HG03045 (cell line): ENCODE measurements around the gene SORCS3.

Experiments
- ATAC-seq: cut with Tn5 transposase; IDR thresholded peaks from one replicate; pipeline ENCODE4 v1.9.1; 2021; ENCODE audit warnings: mild to moderate bottlenecking, moderate library complexity; ENCODE audit not compliant: unreplicated experiment

The SORCS3 gene

DNA sequence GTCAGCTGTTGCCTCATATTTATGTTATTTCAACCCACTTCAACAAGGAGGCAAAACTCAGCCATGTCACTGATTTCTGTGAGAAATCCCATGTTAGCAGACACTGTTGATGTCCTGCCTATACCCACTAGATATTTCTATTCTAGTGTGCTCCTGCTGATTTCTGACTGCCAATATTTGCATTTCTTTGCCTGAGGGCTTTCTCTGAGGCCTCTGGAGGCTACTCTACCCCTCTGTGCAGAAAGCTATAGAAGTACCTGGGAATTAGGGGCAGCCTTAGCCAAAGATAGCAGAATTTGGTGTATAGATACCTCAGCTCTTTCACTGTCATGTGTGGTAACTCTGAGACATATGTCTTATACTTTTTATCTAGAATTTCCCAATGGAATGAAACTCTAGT, 348.8 kb downstream of the SORCS3 start:
- ATAC-seq: no peak

GRCh38 chr10:104993085-104993484, 352.0 kb downstream of the SORCS3 start:
- ATAC-seq: no peak

GRCh38 chr10:105001269-105001668, 360.2 kb downstream of the SORCS3 start:
- no peak for ATAC-seq

- ATAC-seq: no peak
These were observed 369.5 kb downstream of the SORCS3 start for GRCh38 chr10:105010411-105011121.

DNA sequence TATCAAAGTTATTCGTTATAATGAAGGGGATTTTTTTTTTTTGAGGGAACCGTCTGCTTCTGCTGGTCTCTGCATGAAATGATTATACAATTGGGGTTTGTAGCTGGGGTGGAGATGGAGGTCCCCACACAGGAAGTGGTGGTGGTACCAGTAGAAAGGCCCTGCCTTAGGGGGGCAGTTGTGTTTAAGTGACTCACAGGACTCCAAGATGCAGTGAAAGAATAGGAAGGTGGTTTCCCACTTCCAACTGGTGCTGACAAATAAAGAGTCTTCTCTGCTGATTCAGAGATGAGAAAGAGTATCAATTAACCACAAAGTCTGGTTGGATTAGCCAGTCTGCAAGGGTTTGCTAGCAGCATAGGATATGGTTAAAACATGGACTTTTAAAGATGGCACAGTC, 376.0 kb downstream of the SORCS3 start:
- ATAC-seq: no peak

DNA sequence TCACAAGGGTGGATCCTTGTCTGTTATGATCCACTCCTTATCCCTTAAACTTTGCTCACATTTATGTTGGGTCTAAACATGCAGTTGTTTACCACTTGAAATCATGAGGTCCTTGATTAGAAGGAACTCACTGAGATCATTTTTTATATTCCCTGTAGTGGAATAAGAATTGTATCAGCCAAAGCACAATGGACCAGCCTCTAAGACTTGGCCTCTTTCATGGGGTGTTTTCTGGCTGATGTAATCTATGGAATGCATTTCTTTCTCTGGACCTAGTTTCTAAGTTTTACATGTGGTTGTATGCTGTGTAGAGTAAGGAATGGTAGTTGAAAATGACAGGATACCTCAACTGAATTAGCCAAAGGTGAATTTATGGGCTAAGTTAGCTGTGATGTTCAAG, 376.6 kb downstream of the SORCS3 start:
- no peak for ATAC-seq

- no peak for ATAC-seq
These were observed 382.4 kb downstream of the SORCS3 start for GRCh38 chr10:105023211-105024111.

DNA sequence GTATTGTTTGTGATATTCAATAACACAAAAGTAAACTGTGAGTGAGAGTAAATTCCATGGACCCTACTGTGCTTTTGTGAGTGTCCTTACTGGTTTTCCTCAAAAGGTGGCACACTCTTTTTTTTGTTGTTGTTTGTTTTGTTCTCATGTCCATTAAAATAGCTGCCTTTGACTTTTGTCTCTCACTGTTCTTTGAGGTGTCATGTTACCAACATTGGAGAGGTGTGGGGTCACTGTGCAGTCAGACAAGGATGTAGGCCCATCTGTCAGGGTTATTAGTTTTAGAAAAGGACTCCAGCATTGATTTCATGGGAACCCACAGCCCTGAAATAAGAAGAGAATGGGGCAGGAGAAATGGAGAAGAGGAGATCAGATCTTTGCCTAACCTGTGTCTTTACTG, 383.1 kb downstream of the SORCS3 start:
- ATAC-seq: no peak

GRCh38 chr10:105025092-105025491, 384.0 kb downstream of the SORCS3 start:
- no peak for ATAC-seq

- ATAC-seq: no peak
These were observed 385.5 kb downstream of the SORCS3 start for GRCh38 chr10:105026566-105026965.

GRCh38 chr10:105029286-105029685, 388.2 kb downstream of the SORCS3 start:
- no peak for ATAC-seq

DNA sequence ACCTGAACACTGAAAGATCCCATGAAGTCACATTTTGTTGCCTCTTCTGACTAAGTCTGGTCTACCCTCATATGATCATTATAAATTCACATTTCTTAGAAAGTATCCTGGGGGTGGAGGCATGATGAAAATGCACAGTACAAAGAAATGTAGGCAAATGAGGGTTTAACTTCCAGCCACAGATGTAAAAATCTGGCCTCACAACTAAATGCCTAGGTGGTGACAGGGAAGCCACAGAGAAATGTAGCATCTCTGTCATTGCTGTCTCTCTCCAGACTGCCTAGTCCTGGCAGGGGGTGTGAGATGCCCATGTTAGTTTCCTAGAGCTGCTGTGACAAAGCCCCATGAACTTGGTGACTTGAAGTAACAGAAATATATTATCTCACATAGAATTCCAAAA, 395.9 kb downstream of the SORCS3 start:
- ATAC-seq: no peak

DNA sequence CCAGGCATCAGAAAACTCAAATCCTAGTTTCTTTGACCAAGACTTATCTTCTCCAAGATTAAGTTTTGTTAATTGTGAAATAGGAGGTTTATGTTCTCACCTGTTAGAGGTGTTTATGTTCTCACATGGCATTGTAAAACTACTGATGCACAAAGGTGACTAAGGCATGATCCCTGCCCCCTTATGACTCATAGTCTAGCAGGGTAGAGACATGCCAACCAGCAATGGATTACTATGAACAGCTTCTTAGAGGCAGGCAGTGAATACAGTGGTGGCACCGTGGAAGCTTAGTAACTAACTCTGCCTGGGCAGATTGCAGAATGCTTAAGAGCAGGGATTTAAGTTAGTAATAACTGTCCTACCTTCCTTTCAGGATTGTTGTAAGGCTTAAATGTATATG, 400.9 kb downstream of the SORCS3 start:
- ATAC-seq: no peak

DNA sequence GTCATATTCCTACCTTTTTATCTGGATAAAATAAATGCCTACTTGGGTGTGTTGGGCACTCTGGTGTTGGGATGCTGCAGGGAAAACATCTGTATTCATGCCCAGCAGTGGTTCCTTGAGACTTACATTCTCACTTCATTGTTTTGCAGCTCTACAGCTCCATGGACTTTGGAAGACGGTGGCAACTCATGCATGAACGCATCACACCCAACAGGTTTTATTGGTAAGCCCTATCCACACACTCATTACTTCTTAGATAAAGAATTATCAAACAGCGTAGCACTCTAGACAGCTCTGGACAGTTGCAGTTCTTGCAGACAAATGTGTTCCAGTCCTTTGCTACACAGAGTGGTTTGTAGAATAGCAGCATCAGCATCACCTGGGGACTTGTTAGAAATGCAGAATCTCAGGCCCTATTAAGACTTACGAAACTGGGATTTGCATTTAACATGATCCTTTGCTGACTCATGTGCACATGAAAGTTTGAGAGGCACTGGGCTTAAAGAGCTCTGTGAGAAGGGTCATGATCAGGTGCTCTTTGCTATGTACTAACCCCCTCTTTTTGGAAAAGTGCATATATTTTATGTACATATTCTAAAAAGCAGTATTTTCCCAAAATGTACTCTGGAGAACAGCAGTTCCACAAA, 401.9 kb downstream of the SORCS3 start:
- ATAC-seq: no peak

GRCh38 chr10:105044902-105045301, 403.8 kb downstream of the SORCS3 start:
- ATAC-seq: no peak

- no peak for ATAC-seq
These were observed 415.3 kb downstream of the SORCS3 start for GRCh38 chr10:105056413-105056812.

GRCh38 chr10:105062951-105063350, 421.9 kb downstream of the SORCS3 start:
- ATAC-seq: no peak

DNA sequence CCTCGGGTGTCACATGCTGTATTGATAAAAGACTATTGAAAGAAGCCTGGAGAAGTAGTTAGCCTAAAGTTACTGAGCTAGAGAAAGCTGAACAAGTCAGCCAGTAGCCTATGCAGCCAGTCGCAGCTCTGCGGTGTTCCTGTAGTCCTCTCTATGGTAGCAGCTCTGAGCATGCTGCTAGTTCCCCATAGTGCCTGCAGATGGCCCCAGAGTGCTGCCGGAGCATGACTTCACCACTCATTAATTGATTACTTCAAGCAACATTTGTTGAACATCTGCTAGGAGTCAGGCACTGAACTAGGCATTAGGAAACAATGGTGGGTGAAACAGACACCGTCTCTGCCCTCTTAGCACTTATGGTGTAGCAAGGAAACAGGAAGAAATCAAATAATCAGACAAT, 422.7 kb downstream of the SORCS3 start:
- no peak for ATAC-seq

DNA sequence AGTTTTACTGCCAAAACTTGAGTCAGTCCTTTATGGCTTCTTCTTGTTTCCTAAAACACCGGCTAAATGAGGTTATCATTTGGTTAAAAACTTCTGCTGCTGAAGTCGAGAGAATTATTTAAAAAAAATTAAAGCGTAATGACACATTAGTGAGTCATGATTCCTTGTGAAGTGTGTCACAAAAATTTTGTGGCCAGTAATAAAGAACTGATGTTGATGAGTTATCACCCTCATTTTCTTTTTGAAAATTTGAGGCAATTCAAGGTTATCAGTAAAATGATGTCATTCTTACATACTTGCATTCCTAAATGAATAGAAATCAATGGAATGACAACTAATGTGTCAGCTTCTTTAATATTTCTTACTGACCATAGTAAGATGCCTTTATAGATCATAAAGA, 427.4 kb downstream of the SORCS3 start:
- no peak for ATAC-seq

DNA sequence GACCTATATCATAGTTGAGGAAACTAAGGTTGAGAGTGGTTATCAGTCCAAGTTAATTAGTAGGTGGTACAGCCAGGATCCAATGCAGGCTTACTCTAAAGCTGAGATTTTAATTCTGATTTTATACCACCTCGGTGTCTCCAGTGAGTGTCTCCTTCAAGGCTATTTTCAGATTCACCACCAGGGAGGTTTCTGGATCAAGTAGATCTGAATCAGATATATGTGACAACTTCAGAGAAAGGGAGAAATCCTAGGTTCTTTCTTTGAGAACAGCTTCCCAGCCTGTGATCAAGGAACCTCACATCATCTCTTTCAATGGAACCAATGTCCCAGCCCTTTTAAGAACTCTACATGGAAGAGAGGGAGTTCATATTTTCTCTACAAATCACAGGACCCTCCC, 429.2 kb downstream of the SORCS3 start:
- ATAC-seq: no peak

DNA sequence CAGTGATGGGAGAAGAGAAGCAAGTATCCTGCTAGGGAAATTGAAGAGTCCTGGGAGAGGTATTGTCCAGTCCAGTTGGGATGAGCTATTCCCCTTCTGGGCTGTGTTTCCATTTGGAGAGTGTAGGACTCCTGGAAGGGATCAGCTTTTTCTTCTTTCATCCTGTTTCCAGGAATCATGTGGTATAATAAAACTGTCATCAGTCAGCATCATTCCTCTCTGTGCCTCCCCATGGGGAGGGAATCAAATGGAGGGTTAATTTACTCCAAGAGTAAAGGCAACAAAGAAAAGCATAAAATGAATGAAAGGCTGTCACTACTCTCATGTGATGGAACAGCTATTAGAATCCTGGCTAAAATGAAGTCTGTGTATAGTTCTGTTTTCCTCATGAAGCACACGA, 429.9 kb downstream of the SORCS3 start:
- no peak for ATAC-seq

DNA sequence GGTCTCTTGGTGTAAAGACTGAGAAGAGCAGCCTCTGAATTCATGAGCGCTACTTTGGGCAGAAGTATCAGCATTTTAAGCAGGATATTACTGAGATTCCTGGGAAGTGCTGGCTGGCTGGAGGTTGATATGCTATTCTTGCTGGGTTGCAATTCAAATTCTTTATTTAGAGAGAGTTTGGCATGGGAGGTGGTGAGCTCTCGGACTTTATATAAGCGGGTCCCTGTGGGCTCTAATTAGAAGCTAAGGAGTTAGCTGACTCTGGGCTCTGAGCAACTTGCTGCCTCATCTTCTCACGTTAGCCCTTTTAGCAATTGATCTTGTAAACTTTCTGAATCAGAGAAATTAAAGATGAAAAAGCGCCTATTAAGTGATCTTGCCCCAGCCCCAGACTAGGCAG, 430.9 kb downstream of the SORCS3 start:
- no peak for ATAC-seq
